GM20431 (cell line): ENCODE results near the gene ABCC2.
"Not testable (repeated sequence)": the region's sequence is repeated elsewhere in the genome, so short reads cannot be mapped to it uniquely, and the experiment has no call there.

Source experiments
- in situ Hi-C: fragments of 300-500 bp; cut with MseI, MboI; formaldehyde crosslinking; loops from one replicate; pipeline ENCODE4 v1.15.0; 2020; ENCODE audit warnings: low sequenced_read_pairs; ENCODE audit not compliant: unreplicated experiment

Gene ABCC2

DNA sequence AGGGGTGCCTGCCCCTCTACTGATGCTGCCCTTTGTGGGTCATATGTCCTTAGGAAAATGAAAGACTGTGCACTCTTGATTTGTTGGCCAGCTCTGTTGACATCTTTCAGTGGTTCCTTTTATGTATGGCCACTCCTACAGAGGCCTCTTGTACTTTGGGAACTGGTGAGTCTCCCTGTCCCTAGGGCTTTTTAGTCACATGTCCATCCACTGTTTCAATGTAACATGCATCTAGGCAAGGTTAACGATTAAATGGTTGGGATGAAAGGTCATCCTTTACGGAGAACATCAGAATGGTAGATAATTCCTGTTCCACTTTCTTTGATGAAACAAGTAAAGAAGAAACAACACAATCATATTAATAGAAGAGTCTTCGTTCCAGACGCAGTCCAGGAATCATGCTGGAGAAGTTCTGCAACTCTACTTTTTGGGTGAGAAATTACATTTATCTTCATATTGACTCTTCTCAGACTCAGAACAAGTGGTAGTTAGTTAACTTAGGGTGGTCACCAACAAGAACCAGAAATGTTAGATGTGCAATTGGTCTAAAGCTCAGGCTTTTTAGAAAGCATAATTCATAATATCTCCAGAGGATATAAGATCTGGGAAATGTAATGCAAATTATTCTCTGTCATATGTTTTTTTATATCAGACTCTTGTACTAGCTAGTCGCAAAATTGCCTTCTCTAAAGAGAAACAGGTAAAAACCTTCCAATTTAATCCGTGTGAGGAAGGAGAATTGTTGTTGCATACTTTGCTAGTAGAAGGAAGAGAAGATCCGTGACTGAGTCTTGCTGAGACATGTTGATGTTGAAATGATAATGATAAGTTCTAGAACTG lies at the start of gene ABCC2:
Gene ABCC2, plus strand, starts transcription at position 194 of the 840 bp plus-strand sequence. Its CDS starts 205 bp downstream, at position 399.
- in situ Hi-C loops, result no loop called here

- in situ Hi-C loops, result no loop called here
These were observed 49.1 kb upstream of the ABCC2 start for GRCh38 chr10:99733366-99733765.

DNA sequence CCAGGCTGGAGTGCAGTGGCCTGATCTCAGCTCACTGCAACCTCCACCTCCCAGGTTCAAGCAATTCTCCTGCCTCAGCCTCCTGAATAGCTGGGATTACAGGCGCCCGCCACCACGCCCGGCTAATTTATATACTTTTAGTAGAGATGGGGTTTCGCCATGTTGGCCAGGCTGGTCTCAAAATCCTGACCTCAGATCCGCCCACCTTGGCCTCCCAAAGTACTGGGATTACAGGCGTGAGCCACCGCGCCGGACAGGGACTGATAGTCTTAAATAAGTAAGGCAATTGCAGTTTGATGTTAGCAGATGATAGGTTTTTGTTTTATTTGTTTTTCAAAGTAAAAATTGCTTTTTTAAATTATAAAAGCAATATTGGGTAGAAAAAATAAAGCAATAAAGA lies 48.3 kb upstream of the ABCC2 start:
- in situ Hi-C loops, result not testable (repeated sequence)

DNA sequence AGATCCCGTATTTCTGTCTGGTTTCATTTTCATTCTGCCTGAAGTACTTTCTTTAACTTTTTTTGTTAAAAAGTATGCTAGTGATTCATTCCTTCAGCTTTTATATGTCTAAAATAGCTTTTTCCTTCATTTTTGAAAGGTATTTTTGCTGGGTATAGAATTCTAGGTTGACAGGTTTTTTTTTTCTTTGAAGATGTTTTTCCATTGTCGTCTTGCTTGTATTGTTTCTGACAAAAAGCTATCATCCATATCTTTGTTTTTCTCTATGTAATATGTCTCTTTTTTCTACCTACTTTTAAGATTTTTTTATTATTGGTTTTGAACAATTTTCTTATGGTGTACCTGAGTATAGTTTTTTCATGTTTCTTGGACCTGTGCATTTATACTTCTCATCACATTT lies 42.2 kb upstream of the ABCC2 start:
- in situ Hi-C loops, result no loop called here

DNA sequence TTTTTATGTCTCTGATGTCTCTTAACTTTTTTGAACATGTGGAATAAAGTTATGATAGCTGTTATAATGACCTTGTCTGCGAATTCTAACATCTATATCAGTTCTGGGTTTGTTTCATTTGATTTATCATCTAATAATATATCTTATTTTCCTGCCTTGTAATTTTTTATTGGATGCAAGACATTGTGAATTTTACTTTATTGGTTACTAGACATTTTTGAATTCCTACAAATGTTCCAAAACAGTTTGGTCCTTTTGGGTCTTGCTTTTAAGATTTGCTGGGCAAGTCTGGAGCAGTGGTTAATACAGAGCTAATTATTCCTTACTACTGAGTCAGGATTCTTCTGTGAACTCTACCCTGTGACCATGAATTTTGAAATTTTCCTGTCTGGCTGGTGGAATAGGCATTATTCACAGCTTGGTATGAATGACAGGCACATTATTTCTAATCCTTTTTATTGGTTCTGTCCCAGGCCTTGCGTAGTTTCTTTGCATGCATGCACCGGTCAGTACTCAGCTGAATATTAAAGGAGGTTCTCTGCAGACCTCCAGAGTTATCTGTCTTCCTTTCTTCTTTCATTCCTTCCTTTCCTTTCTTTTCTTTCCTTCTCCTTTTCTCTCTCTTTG lies 41.4 kb upstream of the ABCC2 start:
- in situ Hi-C loops, result no loop called here

- in situ Hi-C loops, result no loop called here
These were observed 40.2 kb upstream of the ABCC2 start for GRCh38 chr10:99742254-99742653.

DNA sequence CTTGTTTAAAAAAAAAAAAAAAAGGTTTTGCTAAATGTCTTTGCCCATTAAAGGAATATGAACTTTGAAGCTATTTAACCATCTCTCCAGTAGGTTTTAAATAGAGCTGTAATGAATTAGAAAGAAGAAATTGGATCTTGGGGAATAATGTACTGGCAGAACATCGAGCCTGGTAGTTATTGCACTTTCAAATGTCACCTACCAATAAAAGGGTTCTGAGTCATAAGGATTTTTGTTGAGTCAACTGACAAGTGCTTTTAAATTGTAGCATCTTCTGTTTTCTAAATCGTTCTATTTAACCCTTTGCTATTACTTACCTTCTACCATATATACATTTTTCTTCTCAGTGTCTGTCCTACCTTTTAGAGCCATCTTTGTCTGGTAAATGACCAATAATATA lies 39.7 kb upstream of the ABCC2 start:
- in situ Hi-C loops, result no loop called here

- in situ Hi-C loops, result no loop called here
These were observed 38.6 kb upstream of the ABCC2 start for GRCh38 chr10:99743841-99744240.

- in situ Hi-C loops, result not testable (repeated sequence)
These were observed 36.3 kb upstream of the ABCC2 start for GRCh38 chr10:99746166-99746565.

DNA sequence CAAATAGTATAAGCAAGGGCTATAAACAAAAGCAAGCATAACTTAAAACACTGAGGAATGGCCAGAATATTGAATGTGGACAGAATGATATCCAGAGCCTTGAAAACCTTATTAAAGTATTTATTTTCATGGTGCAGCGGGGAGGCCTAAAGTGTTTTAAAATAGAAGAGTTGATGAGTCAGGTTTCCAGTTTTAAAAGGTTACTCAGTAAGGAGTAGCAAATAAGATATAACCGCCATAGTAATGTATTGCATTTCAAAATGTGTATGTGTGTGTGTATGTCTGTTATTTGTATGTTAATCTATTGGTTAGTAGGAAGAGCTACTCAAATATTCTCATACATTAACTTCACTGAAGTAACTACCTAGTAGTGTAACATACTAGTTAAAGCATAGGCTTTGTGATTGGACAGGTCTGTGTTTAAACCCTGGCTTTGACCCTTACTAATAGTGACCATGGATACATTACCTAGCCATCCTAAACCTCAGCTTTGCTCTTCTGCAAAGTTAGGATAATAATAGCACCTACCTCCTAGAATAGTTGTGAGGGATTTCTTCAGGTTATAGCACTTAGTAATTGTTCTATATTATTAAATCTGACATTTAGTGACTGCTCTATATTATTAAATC lies 33.5 kb upstream of the ABCC2 start:
- in situ Hi-C loops, result no loop called here

DNA sequence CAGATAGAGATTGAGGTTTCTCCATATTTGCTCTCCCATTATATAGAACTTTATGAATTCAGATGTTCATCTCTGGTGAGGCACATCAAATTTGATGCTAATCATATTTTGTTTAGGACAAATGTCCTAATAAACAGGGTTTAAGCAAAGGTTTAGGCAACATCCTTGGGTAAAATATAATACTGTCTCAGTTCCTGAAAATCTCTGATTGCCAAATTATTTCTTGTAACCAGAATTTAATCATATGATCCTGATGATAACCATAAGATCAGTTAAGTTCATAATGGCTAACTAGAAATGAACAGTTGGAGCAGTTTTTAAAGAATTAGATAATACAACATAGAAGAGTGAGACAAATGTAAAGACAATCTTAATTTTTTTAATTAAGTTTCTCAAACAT lies 31.8 kb upstream of the ABCC2 start:
- in situ Hi-C loops, result no loop called here

DNA sequence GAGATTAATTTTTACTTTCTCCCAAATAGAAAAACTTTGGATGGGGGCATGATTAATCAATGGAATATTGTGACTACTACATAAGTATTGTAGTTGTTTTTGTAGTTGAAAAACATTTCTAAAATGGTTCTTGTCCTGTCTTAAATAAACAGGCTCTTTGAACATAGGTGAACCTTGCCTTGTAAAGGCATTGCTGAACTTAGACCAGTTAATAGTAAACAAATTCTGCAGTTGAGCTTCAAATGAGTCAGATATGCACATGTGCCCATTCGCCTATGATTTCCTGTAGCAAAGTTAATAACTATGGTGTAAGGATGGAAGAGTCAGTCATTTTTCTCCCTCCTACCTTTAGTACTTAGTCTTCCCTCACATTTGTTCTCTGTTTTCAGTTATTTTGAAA lies 27.8 kb upstream of the ABCC2 start:
- in situ Hi-C loops, result no loop called here

DNA sequence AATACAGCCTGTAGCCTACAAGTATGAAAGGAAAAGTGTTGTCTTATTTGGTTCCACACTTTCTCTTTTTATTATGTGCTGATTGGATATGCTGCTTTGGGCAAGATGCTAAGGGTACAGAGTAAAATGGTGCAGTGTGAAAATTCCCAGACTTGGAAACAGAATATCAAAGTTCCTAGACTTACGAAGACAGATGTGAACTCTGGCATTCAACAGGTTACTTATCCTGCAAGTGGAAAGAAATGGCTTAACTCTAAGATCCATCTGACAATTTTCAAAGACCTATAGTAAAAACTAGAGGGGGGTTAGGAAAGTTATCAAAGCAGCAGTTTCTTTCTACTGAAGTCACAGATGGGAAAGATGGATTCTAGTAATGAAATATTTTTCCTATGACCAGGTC lies 26.3 kb upstream of the ABCC2 start:
- in situ Hi-C loops, result no loop called here

DNA sequence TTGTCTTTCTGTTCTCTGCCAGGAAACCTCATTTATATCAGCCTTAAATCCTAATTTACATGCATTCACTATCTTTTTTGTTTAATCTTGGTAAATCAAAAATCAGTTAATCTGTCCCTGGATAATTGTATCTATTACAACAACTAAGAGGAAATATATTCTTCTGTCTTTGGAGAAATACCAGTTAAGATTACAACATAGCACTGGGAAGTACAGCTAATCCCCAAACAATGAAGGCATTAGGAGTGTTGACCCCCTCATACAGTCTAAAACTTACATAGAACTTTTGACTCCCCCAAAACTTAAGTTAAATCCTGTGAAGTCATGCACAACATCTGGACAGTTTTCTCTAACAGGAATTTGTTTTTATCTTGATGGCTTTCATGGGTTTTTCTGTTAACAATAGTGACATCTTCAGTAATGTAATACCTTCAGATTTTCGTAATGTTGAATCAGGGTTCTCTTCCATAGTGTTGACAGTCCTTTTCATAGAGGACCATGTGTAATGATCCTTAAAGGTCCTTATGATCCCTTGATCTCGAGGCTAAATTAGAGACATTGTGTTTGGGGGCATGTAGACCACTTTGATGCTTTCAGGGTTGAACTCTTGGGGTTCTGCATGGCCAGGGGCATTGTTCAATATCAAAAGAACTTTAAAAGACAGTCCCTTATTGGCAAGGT lies 24.1 kb upstream of the ABCC2 start:
- in situ Hi-C loops, result no loop called here

GRCh38 chr10:99760321-99760720 lies 22.1 kb upstream of the ABCC2 start:
- in situ Hi-C loops, result no loop called here

DNA sequence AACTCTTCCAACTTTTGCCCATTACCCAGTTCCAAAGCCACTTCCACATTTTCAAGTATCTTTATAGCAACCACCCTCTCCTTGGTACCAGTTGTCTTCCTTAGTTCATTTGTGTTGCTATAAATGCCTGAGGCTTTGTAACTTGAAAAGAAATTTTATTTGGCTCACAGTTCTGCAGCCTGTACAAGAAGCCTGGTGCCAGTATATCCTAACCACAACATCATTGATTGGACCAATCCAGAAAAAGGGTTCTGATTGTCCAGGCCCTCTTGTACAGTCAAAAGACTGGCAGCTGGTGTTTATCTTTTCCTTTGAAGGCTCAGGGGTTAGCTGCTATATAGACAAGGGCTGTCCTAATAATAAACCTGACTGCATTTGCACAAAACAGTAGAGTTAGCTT lies 21.1 kb upstream of the ABCC2 start:
- in situ Hi-C loops, result no loop called here

- in situ Hi-C loops, result no loop called here
These were observed 16.7 kb upstream of the ABCC2 start for GRCh38 chr10:99765672-99766301.

DNA sequence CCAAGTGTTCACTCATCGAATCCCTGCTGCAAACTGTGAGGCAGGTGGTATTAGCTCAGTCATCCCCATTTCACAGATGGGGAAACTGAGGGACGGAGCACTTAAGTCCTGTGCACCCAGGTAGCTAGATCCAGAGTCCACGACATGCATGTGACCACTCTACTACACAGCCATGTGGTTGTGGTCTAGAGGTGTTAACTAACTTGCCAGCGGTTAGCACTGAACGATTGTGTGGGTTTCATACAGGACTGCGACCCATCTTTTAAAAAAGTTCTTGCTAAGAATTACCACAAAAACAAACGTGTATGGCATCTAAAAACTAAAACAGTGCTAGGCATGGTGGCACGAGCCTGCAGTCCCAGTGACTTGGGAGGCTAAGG lies 16.1 kb upstream of the ABCC2 start:
- in situ Hi-C loops, result no loop called here

DNA sequence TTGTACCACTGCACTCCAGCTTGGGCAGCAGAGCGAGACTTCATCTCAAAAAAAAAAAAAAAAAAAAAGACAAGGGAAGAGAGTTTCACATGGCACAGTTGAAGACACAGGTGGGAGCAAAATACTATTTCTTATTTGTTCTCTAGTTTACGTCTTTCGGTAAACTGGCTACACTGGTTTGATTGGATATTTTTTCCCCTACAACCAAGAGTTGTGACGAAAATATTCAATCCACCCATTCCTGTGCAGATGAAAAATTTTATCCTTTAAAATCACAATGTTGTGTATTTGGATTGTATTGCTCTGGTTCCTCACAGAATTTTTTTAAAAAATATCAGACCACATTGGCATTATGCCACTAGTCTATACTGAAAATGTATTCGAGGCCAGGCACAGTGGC lies 14.5 kb upstream of the ABCC2 start:
- in situ Hi-C loops, result no loop called here

DNA sequence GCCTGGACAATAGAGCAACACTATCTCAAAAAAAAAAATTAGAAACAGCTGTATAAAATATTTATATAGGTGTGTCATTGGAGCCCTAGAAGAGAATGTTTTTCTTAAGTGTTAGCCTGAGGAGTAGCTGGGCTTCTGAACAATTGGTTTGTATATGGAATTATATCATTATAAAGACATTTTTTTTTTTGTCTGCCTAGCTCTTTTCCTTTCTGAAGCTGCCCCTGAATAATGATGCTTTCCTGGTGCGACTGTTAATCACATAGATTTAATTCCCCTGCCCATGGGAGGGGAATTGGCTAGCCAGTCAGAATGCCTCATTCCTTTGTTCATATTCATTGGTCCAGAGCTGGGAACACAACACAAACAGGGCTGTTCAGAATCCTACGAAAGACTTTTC lies 13.9 kb upstream of the ABCC2 start:
- in situ Hi-C loops, result no loop called here
